Measurements from ENCODE around the gene RHOJ. TPM values are rescaled to one million over a fixed set of nuclear protein-coding genes. Genes with fewer than 3 reads are reported as not detected.
"Not testable (repeated sequence)": the region's sequence is repeated elsewhere in the genome, so short reads cannot be mapped to it uniquely, and the experiment has no call there.

Gene RHOJ
- polyA plus RNA-seq (2012; ENCODE audit: low read depth, missing spikeins) = not detected

DNA sequence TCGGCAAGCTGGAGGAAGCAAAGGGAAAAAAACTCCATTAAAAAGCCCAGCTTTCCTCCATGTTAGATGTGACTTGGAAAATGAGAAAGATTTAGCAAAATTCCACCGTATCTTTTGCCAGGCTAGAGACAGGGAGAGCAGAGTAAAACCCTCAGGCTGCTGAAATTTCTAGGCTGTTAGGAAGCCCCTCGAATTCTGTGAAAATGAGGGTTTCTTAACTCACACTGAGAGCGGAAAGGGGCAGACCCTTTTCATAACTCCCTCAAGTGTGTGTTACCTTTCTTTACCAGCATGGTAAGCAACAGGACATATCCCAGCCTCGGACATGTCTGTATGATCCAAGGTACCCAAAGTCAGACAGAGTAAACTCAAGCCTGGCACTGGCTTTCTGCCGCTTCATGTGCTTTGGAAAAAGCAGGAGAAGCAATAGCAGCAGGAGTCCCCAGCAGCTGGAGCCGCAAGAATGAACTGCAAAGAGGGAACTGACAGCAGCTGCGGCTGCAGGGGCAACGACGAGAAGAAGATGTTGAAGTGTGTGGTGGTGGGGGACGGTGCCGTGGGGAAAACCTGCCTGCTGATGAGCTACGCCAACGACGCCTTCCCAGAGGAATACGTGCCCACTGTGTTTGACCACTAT is at the start of gene RHOJ:
Gene RHOJ, plus strand, starts transcription at position 37 of the 637 bp plus-strand sequence. Its CDS starts 427 bp downstream, at position 464.
- no peak for DNase-seq (ENCODE audit: insufficient read length, low spot score)
- FAIRE-seq = no peak
- TF ChIP-seq POLR2A (IDR thresholded peaks at IDR 0.05; ENCODE audit: low read depth, low read length) = no peak
- TF ChIP-seq TAF1 (IDR thresholded peaks at IDR 0.05; ENCODE audit: low read depth, low read length) = no peak
- no peak for TF ChIP-seq SPI1 (IDR thresholded peaks at IDR 0.05; ENCODE audit: low read depth, low read length)
- TF ChIP-seq PAX5 (IDR thresholded peaks at IDR 0.05; ENCODE audit: insufficient read depth, low read length, severe bottlenecking) = no peak
- TF ChIP-seq POLR2AphosphoS5 (IDR thresholded peaks at IDR 0.05; ENCODE audit: low read depth, low read length) = no peak
- no peak for TF ChIP-seq POU2F2 (IDR thresholded peaks at IDR 0.05; ENCODE audit: low read depth, low read length)

DNA sequence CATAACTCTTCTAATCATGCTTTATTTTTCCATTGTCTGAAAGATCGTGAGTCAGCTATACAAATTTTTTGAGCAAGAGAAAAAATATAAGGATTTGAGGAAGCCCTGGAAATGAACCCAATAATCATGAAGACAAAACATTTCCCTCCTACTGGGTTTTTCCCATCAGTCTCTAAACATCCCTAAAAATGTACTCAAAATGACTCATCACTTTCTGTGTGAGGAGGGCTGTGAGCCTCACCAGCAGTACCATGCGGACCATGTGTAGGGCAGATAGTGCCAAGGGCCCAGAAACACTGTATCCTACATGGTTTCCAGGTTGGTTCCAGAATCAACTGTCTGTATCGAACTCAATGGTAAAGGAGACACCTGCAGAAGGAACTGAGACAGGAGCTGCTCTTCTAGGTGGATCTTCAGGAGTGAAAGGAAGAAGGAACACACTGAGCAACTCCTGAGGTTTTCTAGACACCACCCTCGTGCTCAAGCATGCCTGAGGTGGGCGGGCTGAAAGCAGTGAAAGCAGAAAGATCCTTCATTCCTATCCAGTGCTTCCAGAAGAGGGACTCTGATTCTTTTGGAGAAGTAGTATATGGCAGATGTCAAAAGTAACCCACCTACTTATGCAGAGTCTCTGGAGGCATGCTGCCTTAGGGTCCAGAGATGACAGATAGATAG is 48.6 kb upstream of the RHOJ start:
- no peak for FAIRE-seq
- DNase-seq (ENCODE audit: insufficient read length, low spot score) = no peak
- TF ChIP-seq SPI1 (IDR thresholded peaks at IDR 0.05; ENCODE audit: low read depth, low read length) (no peak), POLR2AphosphoS5 (IDR thresholded peaks at IDR 0.05; ENCODE audit: low read depth, low read length) (no peak)

DNA sequence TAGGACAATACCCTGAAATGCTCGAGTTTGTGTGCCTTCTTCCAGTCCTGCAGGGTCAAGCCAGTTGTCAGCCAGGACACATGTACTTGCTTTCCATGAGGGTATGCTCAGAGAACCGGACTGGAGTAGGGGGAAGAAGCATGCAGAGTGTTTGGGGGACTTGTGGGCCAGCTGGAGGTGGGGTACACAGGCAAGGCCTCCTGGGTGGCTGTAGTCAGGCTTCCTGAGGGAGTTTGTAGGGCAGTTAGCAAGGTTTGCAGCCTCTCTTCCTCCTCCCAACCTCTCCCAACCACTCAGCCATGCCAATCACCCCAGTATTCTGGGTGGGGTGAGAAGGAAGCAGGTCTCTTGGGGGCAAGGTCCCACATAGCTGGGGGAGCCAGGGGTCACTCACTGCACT is 47.0 kb upstream of the RHOJ start:
- no peak for TF ChIP-seq POLR2A (IDR thresholded peaks at IDR 0.05; ENCODE audit: low read depth, low read length)
- TF ChIP-seq POU2F2 (IDR thresholded peaks at IDR 0.05; ENCODE audit: low read depth, low read length) = no peak
- TF ChIP-seq PAX5 (IDR thresholded peaks at IDR 0.05; ENCODE audit: insufficient read depth, low read length, severe bottlenecking) = no peak
- TF ChIP-seq TAF1 (IDR thresholded peaks at IDR 0.05; ENCODE audit: low read depth, low read length) = no peak
- no peak for TF ChIP-seq POLR2AphosphoS5 (IDR thresholded peaks at IDR 0.05; ENCODE audit: low read depth, low read length)
- TF ChIP-seq SPI1 (IDR thresholded peaks at IDR 0.05; ENCODE audit: low read depth, low read length) = no peak
- FAIRE-seq (no peak), DNase-seq (ENCODE audit: insufficient read length, low spot score) (no peak)

DNA sequence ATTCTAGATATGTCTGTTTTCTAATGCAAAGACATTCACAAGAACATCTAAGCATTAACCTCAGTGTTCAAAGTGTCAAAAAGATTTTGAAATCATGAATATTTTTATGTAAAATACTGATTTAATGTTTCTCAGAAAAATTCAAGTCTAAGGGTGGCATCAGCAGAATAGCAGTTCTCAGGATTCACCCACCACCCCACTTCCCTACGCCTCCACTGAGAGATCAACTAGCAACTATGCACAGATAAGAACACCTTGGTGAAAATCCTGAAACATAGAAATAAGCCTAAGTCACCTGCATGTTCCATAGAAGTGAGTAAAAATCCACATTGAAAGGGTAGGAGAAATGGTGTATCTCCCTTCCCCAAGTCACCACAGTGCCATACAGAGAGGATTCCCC is 40.9 kb upstream of the RHOJ start:
- FAIRE-seq (no peak), DNase-seq (ENCODE audit: insufficient read length, low spot score) (no peak)
- no peak for TF ChIP-seq SPI1 (IDR thresholded peaks at IDR 0.05; ENCODE audit: low read depth, low read length)
- no peak for TF ChIP-seq POLR2AphosphoS5 (IDR thresholded peaks at IDR 0.05; ENCODE audit: low read depth, low read length)
- no peak for TF ChIP-seq POU2F2 (IDR thresholded peaks at IDR 0.05; ENCODE audit: low read depth, low read length)
- no peak for TF ChIP-seq POLR2A (IDR thresholded peaks at IDR 0.05; ENCODE audit: low read depth, low read length)
- TF ChIP-seq PAX5 (IDR thresholded peaks at IDR 0.05; ENCODE audit: insufficient read depth, low read length, severe bottlenecking) = no peak
- no peak for TF ChIP-seq TAF1 (IDR thresholded peaks at IDR 0.05; ENCODE audit: low read depth, low read length)

DNA sequence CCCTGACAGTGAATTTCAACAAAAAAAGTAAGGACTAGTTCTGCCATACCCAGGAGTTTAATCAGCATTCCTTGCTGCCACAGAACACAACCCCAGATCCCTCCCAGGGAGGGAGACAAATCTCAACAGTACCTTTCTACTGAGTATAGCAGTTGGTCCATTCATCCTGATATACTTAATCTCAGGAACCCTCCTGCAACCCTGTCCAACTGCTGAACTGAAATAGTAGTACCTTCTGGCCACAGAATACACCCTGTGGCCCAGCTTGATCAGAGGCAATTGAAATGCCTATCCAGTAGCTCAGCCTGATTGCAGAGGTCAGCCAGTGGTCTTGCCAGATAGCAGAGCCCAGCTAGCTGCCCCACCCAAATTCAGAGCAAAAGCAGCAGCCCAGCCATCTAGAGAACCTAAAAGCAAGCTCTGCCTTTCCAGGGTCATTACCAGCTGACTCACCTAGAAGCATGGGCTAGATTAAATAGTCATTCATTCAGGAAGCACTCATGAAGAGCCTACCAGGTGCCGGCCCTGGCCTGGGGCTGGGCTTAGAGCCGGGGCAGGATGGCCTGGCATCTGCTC is 40.0 kb upstream of the RHOJ start:
- no peak for DNase-seq (ENCODE audit: insufficient read length, low spot score)
- TF ChIP-seq SPI1 (IDR thresholded peaks at IDR 0.05; ENCODE audit: low read depth, low read length) (no peak), POU2F2 (IDR thresholded peaks at IDR 0.05; ENCODE audit: low read depth, low read length) (no peak), TAF1 (IDR thresholded peaks at IDR 0.05; ENCODE audit: low read depth, low read length) (no peak), POLR2A (IDR thresholded peaks at IDR 0.05; ENCODE audit: low read depth, low read length) (no peak), POLR2AphosphoS5 (IDR thresholded peaks at IDR 0.05; ENCODE audit: low read depth, low read length) (no peak), PAX5 (IDR thresholded peaks at IDR 0.05; ENCODE audit: insufficient read depth, low read length, severe bottlenecking) (no peak)
- no peak for FAIRE-seq

DNA sequence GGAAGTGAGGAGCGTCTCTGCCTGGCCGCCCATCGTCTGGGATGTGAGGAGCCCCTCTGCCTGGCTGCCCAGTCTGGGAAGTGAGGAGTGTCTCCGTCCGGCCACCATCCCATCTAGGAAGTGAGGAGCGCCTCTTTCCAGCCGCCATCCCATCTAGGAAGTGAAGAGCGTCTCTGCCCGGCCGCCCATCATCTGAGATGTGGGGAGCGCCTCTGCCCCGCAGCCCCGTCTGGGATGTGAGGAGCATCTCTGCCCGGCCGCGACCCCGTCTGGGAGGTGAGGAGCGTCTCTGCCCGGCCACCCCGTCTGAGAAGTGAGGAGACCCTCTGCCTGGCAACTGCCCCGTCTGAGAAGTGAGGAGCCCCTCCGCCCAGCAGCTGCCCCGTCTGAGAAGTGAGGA is 39.0 kb upstream of the RHOJ start:
- not testable (repeated sequence) for FAIRE-seq; DNase-seq (ENCODE audit: insufficient read length, low spot score)

DNA sequence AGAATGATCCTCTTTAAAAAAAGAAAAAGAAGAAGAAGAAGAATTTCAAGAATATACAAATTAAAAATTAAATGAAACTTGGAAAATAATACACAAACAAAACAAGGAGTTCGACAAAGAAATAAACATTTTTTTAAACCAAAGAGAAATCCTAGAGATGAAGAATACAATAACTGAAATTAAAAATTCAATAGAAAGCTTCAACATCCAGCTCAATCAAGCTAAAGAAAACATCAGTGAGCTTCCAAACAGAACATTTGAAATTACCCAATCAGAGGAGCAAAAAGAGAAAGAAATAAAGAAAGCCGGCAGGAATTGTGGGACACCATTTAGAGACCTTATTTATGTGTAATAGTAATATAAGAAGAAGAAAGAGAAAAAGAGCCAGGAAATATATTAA is 37.2 kb upstream of the RHOJ start:
- FAIRE-seq (no peak), DNase-seq (ENCODE audit: insufficient read length, low spot score) (no peak)
- TF ChIP-seq POLR2A (IDR thresholded peaks at IDR 0.05; ENCODE audit: low read depth, low read length) = no peak
- no peak for TF ChIP-seq PAX5 (IDR thresholded peaks at IDR 0.05; ENCODE audit: insufficient read depth, low read length, severe bottlenecking)
- TF ChIP-seq SPI1 (IDR thresholded peaks at IDR 0.05; ENCODE audit: low read depth, low read length) = no peak
- no peak for TF ChIP-seq POU2F2 (IDR thresholded peaks at IDR 0.05; ENCODE audit: low read depth, low read length)
- TF ChIP-seq POLR2AphosphoS5 (IDR thresholded peaks at IDR 0.05; ENCODE audit: low read depth, low read length) = no peak
- no peak for TF ChIP-seq TAF1 (IDR thresholded peaks at IDR 0.05; ENCODE audit: low read depth, low read length)

DNA sequence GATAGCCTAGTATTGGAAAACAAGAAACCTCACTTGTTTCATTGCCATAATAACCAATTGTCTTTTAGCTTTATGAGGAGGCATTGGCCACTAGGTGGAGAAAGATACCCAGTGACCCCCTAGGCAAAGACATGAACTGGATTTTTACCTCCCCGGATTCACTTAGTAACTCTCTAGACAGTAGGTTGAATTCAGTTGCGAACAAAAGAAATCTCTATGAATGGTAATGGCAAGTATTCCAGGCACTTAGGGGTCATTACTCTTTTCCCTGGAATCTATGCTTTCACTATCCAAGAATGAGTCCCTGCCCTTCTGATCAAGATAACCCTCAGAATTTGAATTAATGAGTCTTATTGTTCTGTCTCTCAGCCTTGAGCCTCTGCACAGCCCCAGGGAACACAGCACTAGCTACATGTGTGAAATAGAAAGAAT is 29.5 kb upstream of the RHOJ start:
- DNase-seq (ENCODE audit: insufficient read length, low spot score) (no peak), FAIRE-seq (no peak)
- TF ChIP-seq SPI1 (IDR thresholded peaks at IDR 0.05; ENCODE audit: low read depth, low read length) (no peak), TAF1 (IDR thresholded peaks at IDR 0.05; ENCODE audit: low read depth, low read length) (no peak), POLR2AphosphoS5 (IDR thresholded peaks at IDR 0.05; ENCODE audit: low read depth, low read length) (no peak), PAX5 (IDR thresholded peaks at IDR 0.05; ENCODE audit: insufficient read depth, low read length, severe bottlenecking) (no peak), POU2F2 (IDR thresholded peaks at IDR 0.05; ENCODE audit: low read depth, low read length) (no peak), POLR2A (IDR thresholded peaks at IDR 0.05; ENCODE audit: low read depth, low read length) (no peak)

DNA sequence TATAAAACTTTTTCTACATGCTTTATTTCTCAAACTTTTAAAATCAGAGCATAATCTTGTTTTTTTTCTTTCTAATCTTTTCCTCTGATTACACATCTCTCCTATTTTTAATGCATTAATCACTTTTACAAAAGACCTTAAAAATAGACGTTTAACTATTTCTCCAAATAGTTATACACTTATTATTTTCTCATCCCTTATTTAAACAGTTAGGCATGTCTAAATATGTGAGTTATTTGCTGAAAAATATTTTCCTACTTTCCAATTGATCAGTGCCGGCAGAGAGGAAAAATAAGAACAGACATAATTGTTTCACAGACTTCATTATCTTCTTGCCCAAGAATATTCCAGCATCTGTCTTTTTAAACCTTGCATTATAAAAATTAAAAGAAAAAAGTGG is 28.7 kb upstream of the RHOJ start:
- FAIRE-seq (no peak), DNase-seq (ENCODE audit: insufficient read length, low spot score) (no peak)
- TF ChIP-seq POU2F2 (IDR thresholded peaks at IDR 0.05; ENCODE audit: low read depth, low read length) = no peak
- TF ChIP-seq PAX5 (IDR thresholded peaks at IDR 0.05; ENCODE audit: insufficient read depth, low read length, severe bottlenecking) = no peak
- no peak for TF ChIP-seq POLR2A (IDR thresholded peaks at IDR 0.05; ENCODE audit: low read depth, low read length)
- TF ChIP-seq POLR2AphosphoS5 (IDR thresholded peaks at IDR 0.05; ENCODE audit: low read depth, low read length) = no peak
- no peak for TF ChIP-seq TAF1 (IDR thresholded peaks at IDR 0.05; ENCODE audit: low read depth, low read length)
- no peak for TF ChIP-seq SPI1 (IDR thresholded peaks at IDR 0.05; ENCODE audit: low read depth, low read length)

DNA sequence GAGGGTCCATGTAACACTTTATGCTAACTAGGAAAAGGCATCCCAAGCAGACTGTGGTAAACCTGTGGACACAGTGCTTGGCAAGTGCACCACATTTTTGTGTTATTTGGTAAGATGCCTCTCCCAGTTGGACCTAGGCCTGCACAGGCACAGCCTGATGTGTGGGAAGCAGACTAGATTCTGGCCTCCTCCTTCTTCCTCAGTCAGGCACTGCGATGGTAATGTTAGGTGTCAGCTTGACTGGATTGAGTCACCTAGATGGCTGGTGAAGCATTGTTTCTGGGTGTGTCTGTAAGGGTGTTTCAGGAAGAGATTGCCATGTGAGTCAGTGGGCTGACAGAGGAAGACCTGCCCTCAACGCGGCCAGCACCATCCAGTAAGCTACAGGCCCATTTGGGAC is 25.3 kb upstream of the RHOJ start:
- no peak for TF ChIP-seq PAX5 (IDR thresholded peaks at IDR 0.05; ENCODE audit: insufficient read depth, low read length, severe bottlenecking)
- no peak for TF ChIP-seq TAF1 (IDR thresholded peaks at IDR 0.05; ENCODE audit: low read depth, low read length)
- TF ChIP-seq POLR2AphosphoS5 (IDR thresholded peaks at IDR 0.05; ENCODE audit: low read depth, low read length) = no peak
- TF ChIP-seq SPI1 (IDR thresholded peaks at IDR 0.05; ENCODE audit: low read depth, low read length) = no peak
- TF ChIP-seq POU2F2 (IDR thresholded peaks at IDR 0.05; ENCODE audit: low read depth, low read length) = no peak
- no peak for TF ChIP-seq POLR2A (IDR thresholded peaks at IDR 0.05; ENCODE audit: low read depth, low read length)
- DNase-seq (ENCODE audit: insufficient read length, low spot score) (no peak), FAIRE-seq (no peak)

Measured in GM12891 (cell line).